Neuron (in vitro differentiated cells): ENCODE data around the gene PLCD1.
"Not testable (repeated sequence)": the region's sequence is repeated elsewhere in the genome, so short reads cannot be mapped to it uniquely, and the experiment has no call there.

Experiments
- H2AFZ ChIP-seq: one replicate; pipeline ENCODE4 v1.6.1; 2013; ENCODE audit warnings: low read depth, mild to moderate bottlenecking, inconsistent platforms, low read length, moderate library complexity
- H3K27me3 ChIP-seq: one replicate; pipeline ENCODE4 v1.6.1; 2013; ENCODE audit warnings: low read length; ENCODE audit not compliant: insufficient read depth
- H3K36me3 ChIP-seq: one replicate; pipeline ENCODE4 v1.6.1; 2013; ENCODE audit warnings: low read length; ENCODE audit not compliant: insufficient read depth
- H3K4me1 ChIP-seq: one replicate; pipeline ENCODE4 v1.6.1; 2013; ENCODE audit warnings: low read length; ENCODE audit not compliant: insufficient read depth
- H3K4me3 ChIP-seq: 2 replicates; pipeline ENCODE4 v1.5.1; 2013; ENCODE audit warnings: mild to moderate bottlenecking, low read length, moderate library complexity
- H3K9me3 ChIP-seq: one replicate; pipeline ENCODE4 v1.6.1; 2013; ENCODE audit warnings: low read length

PLCD1 gene

DNA sequence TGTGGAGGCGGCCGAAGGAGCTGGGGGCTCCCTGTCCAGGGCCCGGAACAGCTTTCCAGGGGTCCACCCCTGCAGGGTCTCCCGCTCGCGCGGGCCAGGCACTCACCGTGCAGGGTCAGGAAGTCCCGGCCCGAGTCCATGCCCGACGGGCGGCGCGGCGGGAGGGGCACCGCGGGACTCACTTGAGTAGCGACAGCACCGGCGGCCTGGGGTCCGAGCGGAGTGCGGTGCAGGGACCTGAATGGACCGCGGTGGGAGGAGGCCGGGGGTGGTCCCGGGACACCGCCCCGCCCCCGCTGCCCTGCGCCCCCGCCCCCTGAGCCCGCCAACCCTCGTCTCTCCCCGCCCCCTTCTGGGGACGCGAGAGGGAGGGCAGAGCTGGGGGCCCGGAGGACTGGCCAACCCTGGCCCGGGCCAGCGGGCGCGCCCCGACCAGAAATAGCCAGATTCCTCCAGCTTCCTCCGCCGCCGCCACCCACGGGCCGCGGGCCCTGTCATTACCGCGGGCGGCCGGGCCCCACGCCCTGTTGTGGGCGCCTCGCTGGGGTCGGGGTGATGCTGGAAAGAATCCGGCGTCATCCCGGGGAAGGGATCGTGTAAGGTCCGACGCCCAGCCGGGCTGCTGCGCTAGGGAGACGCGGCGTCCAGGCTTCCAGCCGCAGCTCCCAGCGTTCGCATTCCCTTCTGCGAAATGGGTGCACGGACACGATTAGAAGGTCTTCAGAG, at the start of gene PLCD1:
PLCD1 (minus strand) TSS at position 243 of the 726 bp plus-strand sequence; CDS start at position 140, 103 bp downstream.
- H3K4me1 ChIP-seq, result peaks cover 23% of the 10 kb centered on the region
- H3K36me3 ChIP-seq, result peaks cover 7% of the 10 kb centered on the region
- no peaks in the 10 kb centered on the region for H3K9me3 ChIP-seq
- H2AFZ ChIP-seq, result peak within 1 kb of the TSS; percentile 17
- peak within 1 kb of the TSS; percentile 82 for H3K4me3 ChIP-seq
- H3K27me3 ChIP-seq, result peaks cover 3% of the 10 kb centered on the region

DNA sequence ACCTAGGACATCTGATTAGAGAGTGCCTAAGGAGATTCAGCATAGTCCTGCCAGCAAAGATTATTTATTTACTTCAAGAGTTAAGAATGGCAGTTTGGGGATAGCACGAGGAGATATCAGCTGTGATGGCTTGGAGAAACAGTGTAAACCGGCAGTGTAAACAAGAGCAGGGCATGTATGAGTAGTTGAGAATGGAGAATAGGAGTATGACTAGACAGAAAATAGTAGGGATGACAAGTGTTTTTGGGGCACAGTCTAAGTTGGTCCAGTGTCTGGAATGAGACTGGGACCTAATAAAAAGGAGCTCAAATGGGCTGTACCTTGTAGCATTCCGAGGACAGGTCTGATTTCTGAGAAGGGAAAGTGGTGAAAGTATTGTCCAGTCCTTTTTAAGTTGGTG, 47.6 kb upstream of the PLCD1 start:
- H3K27me3 ChIP-seq, H3K9me3 ChIP-seq, H3K36me3 ChIP-seq, H2AFZ ChIP-seq, H3K4me3 ChIP-seq, H3K4me1 ChIP-seq: not testable (repeated sequence)

DNA sequence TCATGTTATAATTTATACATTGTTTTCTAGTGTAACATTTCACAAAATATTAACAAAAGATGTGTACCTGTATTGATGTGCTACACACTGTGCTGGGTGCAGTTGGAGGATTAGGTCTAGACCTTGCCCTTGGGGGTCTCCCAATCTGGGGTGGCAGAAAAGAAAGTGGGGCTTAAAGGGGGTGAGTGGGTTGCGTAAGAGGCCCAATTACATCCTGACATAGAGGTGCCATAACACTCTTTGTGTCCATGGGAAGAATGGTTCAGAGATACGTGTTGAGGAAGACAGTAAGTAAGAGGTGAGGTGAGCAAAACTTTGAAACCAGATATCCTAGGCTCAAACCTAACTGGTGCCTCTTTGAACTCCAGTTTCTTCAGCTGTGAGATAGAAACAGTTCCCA, 40.6 kb upstream of the PLCD1 start:
- Histone ChIP-seq H2AFZ (no peak overlapping the region), H3K4me1 (no peaks in the 10 kb centered on the region), H3K9me3 (no peaks in the 10 kb centered on the region), H3K27me3 (peaks cover 4% of the 10 kb centered on the region), H3K4me3 (no peak overlapping the region), H3K36me3 (no peaks in the 10 kb centered on the region)

DNA sequence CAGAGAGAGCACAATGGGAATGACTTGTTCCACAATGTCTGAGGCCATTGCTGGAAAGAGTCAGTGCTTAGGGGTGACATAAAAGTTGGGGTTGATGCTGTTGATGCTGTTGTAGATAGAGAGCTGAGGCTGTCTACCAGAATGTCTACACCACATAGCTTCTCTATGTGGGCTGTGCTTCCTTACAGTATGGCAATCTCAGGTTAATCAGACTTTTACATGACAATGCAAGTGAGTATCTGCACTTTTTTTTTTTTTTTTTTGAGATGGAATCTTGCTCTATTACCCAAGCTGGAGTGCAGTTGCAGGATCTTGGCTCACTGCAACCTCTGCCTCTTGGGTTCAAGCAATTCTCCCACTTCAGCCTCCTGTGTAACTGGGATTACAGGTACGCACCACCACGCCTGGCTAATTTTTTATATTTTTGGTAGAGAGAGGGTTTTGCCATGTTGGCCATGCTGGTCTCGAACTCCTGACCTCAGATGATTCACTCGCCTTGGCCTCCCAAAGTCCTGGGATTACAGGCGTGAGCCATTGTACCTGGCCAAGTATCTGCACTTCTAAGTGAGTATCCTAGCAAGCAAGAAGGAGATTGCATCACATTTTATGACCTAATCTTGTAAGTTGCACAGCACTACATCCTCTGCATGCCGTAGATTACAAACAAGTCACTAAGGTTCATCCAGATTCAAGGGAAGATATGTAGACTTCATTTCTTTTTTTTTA, 38.2 kb upstream of the PLCD1 start:
- Histone ChIP-seq H3K36me3 (no peaks in the 10 kb centered on the region), H3K9me3 (no peaks in the 10 kb centered on the region), H2AFZ (no peak overlapping the region), H3K27me3 (no peaks in the 10 kb centered on the region), H3K4me1 (no peaks in the 10 kb centered on the region), H3K4me3 (no peak overlapping the region)

DNA sequence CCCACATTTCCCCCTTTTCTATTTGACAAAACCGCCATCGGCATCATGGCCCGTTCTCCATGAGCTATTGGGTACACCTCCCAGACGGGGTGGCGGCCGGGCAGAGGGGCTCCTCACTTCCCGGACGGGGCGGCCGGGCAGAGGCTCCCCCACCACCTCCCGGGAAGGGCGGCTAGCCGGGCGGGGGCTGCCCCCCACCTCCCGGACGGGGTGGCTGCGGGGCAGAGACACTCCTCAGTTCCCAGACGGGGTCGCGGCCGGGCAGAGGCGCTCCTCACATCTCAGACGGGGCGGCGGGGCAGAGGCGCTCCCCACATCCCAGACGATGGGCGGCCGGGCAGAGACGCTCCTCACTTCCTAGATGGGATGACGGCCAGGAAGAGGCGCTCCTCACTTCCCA, 35.0 kb upstream of the PLCD1 start:
- not testable (repeated sequence) for H3K36me3 ChIP-seq, H3K27me3 ChIP-seq, H3K4me3 ChIP-seq, H2AFZ ChIP-seq, H3K9me3 ChIP-seq, H3K4me1 ChIP-seq

DNA sequence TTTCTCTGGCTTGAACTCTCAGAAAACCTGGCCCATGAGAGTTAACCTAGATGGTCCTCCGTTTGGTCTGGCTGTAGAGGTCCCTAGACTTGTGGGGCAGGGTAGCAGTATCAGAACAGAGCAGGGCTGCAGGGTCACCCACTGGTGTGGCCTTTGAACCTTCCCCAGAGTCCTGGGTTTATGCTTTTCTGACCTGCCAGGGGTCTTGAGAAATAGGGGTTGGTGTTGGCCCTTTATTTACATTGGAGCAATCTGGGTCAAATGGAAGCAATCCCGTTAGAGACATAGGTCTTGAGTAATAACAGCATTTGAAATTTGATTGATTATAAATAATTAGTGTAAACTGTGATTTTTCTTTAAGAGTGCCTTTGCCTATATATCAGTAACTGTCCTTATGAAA, 33.4 kb upstream of the PLCD1 start:
- no peak overlapping the region for H3K4me3 ChIP-seq
- H3K27me3 ChIP-seq, result no peaks in the 10 kb centered on the region
- H3K9me3 ChIP-seq, result peaks cover 3% of the 10 kb centered on the region
- no peaks in the 10 kb centered on the region for H3K4me1 ChIP-seq
- H3K36me3 ChIP-seq, result no peaks in the 10 kb centered on the region
- H2AFZ ChIP-seq, result no peak overlapping the region

DNA sequence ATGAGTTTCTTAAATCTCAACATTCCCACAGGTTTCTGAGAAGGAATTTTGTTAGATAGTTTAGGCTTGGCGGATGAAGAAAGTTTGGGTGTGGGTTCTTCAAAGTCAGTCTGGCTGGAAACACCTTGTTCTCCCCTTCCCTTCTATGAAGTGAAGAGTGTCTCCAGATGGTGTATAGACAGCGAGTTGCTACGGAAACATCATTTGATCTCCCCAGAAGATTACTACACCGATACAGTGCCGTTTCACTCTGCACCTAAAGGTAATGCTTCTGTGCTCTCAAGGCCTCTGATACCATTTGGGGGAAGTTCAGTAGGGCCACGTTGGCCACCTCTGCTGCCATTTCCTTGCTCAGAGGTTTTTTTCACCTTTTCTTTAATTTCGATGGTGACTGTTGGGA, 30.1 kb upstream of the PLCD1 start:
- no peaks in the 10 kb centered on the region for H3K27me3 ChIP-seq
- no peaks in the 10 kb centered on the region for H3K36me3 ChIP-seq
- H2AFZ ChIP-seq, result no peak overlapping the region
- no peak overlapping the region for H3K4me3 ChIP-seq
- no peaks in the 10 kb centered on the region for H3K4me1 ChIP-seq
- H3K9me3 ChIP-seq, result peaks cover 3% of the 10 kb centered on the region

DNA sequence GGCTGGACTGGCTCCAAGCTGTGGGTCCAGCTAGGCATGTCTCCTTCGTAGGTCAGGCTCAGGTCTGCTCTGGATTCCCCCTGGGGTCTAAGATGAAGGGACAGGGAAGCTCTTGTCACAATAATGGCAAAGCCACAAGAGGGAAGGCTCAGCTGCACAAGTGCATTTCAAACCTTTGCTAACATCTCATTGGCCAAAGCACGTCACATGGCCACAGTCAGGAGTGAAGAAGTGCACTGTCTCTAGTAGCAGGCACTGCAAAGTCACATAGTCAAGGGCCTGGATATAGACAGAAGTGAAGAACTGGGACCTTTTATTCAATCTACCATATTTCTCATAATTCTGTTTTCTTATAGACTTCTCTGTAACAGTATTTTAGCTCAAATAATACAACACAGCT, 29.7 kb upstream of the PLCD1 start:
- H3K36me3 ChIP-seq, result no peaks in the 10 kb centered on the region
- no peak overlapping the region for H2AFZ ChIP-seq
- H3K4me1 ChIP-seq, result no peaks in the 10 kb centered on the region

DNA sequence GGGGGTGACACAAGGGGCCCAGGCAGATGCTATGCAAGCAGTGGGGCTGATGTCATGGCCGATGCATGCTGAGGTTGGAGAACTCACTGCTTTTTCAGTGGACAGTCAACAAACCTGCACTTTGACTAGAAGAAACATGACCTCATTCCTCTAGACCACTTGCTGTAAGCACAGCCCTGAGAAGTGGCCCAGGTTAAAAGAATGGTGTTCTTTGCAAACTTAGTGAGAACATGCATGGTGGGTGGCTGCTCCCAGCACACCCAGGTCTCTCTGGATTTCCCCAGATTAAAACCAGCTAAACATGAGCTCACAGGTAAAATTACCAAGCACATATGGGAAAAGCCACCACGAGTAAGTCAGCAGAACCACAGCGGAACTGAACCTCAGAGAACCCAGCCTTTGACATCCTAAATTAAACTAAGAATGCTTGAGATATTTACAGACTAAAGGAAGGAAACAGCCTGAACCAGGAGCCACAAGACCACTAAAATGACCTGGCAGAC, 25.1 kb upstream of the PLCD1 start:
- peaks cover 6% of the 10 kb centered on the region for H3K4me1 ChIP-seq
- no peaks in the 10 kb centered on the region for H3K36me3 ChIP-seq
- no peak overlapping the region for H2AFZ ChIP-seq
- H3K9me3 ChIP-seq, result peaks cover 3% of the 10 kb centered on the region
- H3K4me3 ChIP-seq, result no peak overlapping the region
- H3K27me3 ChIP-seq, result no peaks in the 10 kb centered on the region

More for the DNA sequence above, 29.7 kb upstream of the PLCD1 start:
- no peak overlapping the region for H3K4me3 ChIP-seq
- H3K27me3 ChIP-seq, result no peaks in the 10 kb centered on the region
- peaks cover 3% of the 10 kb centered on the region for H3K9me3 ChIP-seq

DNA sequence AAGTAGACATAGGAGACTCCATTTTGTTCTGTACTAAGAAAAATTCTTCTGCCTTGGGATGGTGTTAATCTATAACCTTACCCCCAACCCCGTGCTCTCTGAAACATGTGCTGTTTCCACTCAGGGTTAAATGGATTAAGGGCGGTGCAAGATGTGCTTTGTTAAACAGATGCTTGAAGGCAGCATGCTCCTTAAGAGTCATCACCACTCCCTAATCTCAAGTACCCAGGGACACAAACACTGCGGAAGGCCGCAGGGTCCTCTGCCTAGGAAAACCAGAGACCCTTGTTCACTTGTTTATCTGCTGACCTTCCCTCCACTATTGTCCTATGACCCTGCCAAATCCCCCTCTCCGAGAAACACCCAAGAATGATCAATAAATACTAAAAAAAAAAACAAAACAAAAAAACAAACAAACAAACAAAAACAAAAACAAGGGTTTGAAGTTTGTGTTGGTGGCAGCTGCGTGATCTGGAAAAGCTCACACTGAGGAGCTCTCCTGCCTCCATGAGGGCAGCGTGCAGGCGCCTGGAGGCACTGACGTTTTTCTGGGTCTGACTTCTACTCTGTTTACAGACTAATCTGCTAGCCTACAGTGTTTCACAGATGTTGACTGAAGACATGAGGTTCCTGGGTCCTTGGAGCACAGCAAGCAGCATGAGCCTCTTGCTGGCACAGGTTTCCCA, 24.5 kb upstream of the PLCD1 start:
- H3K4me3 ChIP-seq, H3K36me3 ChIP-seq, H3K9me3 ChIP-seq, H2AFZ ChIP-seq, H3K27me3 ChIP-seq: not testable (repeated sequence)
- H3K4me1 ChIP-seq, result peaks cover 12% of the 10 kb centered on the region

DNA sequence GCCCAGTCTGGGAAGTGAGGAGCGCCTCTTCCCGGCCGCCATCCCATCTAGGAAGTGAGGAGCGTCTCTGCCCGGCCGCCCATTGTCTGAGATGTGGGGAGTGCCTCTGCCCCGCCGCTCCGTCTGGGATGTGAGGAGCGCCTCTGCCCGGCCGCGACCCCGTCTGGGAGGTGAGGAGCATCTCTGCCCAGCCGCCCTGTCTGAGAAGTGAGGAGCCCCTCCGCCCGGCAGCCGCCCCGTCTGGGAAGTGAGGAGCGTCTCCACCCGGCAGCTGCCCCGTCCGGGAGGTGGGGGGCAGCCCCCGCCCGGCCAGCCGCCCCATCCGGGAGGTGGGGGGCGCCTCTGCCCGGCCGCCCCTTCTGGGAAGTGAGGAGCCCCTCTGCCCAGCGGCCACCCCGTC, 23.8 kb upstream of the PLCD1 start:
- peaks cover 12% of the 10 kb centered on the region for H3K4me1 ChIP-seq
- not testable (repeated sequence) for H3K4me3 ChIP-seq, H3K9me3 ChIP-seq, H3K27me3 ChIP-seq, H3K36me3 ChIP-seq, H2AFZ ChIP-seq

DNA sequence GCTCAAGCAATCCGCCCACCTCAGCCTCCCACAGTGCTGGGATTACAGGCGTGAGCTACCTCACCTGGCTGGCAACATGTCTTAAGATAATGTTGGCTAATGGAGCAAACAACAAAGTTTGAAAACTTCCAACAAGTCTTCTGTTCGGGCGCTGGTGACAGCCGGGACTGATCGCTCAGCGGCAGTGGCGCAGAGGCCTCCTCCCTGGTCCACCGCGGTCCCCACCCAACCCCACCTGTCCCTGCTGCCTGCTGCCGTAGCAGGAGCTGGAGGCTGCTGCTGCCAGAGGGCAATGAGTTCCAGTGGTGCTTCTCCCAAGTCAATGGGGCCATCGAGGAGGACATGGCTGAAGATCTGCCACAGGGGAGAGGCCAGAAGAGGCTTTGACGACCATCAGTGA, 21.7 kb upstream of the PLCD1 start:
- H2AFZ ChIP-seq, result no peak overlapping the region
- H3K4me3 ChIP-seq, result no peak overlapping the region
- H3K27me3 ChIP-seq, result no peaks in the 10 kb centered on the region
- H3K4me1 ChIP-seq, result peaks cover 12% of the 10 kb centered on the region
- H3K36me3 ChIP-seq, result no peaks in the 10 kb centered on the region
- peaks cover 3% of the 10 kb centered on the region for H3K9me3 ChIP-seq

DNA sequence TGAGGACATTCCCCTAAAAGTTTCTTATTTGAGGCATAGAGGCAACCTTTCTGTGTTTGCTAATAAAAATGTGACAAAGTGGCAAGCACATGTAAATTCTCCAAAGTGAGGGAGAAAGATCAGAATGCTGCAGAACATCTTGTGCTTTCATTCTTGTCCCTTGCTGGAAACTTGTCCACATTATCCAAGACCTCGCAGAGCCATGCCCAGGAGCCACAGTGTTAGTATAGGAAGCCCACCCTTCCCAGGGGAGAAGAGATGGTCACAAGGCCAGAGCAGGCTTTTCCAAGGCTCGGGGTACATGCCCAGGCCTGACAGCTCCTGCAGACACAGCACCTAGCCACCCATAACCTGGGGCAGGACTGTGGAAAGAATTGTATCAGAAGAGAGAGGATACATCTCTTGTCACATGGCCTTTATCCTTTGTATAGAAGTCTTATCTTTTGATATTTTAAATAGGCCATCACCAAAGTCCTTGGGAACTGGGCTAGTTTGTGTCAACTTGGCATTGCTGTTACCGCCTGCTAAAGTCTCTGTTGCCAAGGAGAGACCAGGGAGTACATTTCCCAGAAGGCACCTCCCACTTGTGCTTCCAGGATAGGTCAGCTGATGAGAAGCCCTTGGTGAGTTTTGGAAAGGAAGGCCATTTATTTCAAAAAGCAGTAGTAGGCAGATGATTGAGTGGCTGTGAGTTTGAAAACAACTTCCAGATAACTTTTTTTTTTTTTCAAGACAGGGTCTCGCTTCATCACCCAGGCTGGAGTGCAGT, 20.1 kb upstream of the PLCD1 start:
- Histone ChIP-seq H3K9me3 (peaks cover 3% of the 10 kb centered on the region), H3K36me3 (no peaks in the 10 kb centered on the region), H2AFZ (peak overlapping the region; percentile 24), H3K27me3 (no peaks in the 10 kb centered on the region), H3K4me1 (peaks cover 12% of the 10 kb centered on the region), H3K4me3 (no peak overlapping the region)
